GM18519 (cell line): ENCODE results near the gene PRAMEF11.
"Not testable (repeated sequence)": the region's sequence is repeated elsewhere in the genome, so short reads cannot be mapped to it uniquely, and the experiment has no call there.

Experiments used
- ATAC-seq: cut with Tn5 transposase; IDR thresholded peaks from one replicate; pipeline ENCODE4 v1.9.1; 2021; ENCODE audit warnings: mild to moderate bottlenecking, moderate library complexity; ENCODE audit not compliant: unreplicated experiment, low FRiP score

The PRAMEF11 gene

DNA sequence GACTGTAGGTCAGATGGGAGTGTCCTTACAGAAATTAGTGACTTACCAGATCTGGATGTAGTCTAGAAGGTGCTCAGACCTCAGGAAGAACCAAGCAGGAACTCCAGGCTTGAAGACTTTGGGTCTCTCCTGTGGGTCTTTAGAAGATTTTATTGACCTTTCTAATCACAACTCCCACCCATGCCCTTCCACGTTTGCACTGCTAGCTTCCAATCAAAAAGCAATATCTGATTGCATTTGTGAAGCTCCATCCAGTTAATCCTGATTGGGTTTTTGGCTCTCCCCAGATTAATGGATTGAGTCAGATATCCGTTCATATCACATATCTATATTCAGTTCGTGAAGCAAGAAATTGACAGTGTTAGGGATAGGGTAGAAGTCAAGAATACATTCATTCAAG lies at the start of gene PRAMEF11:
Gene PRAMEF11, minus strand, starts transcription at position 101 of the 400 bp plus-strand sequence. CDS start 2,621 bp downstream, outside the sequence.
- not testable (repeated sequence) for ATAC-seq

DNA sequence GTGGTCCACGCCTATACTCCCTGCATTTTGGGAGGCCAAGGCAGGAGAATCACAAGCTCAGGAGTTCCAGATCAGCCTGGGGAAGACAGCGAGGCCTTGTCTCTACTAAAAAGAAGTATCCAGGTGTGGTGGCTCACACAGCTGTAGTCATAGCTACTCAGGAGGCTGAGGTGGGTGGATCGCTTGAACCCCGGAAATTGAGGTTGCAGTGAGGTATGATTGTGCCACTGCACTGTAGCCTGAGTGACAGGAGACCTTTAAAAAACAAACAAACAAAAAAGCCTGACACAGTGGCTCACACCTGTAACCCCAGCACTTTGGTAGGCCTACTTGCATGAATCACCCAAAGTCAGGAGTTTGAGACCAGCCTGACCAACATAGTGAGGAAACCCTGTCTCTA lies 47.2 kb upstream of the PRAMEF11 start:
- ATAC-seq: not testable (repeated sequence)

- not testable (repeated sequence) for ATAC-seq
Observed at GRCh38 chr1:12863131-12863880, 32.1 kb upstream of the PRAMEF11 start.

- not testable (repeated sequence) for ATAC-seq
Observed at GRCh38 chr1:12856786-12857185, 25.6 kb upstream of the PRAMEF11 start, which contains the start of gene PRAMEF2. Gene PRAMEF2, plus strand, starts transcription at chr1:12857086. Its CDS starts 1,924 bp downstream, at chr1:12859010.

DNA sequence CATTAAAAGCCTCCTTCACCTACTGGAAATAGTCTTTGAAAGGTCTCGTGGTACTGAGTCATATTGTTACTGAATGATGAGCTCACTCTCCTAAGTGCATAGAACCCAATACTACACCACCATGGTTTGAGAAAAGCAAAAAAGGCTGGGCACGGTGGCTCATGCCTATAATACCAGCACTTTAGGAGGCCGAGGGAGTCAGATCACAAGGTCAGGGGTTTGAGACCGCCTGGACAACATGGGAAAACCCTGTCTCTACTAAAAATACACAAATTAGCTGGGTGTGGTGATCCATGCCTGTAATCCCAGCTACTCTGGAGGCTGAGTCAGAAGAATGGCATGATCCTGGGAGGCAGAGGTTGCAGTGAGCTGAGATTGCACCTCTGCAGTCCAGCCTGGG lies 20.6 kb upstream of the PRAMEF11 start:
- no peak for ATAC-seq

- ATAC-seq: not testable (repeated sequence)
Observed at GRCh38 chr1:12848620-12849019, 17.4 kb upstream of the PRAMEF11 start, which contains the start of gene HNRNPCL1. Gene HNRNPCL1, minus strand, starts transcription at chr1:12848720. Its CDS starts 431 bp downstream, at chr1:12848289.

GRCh38 chr1:12833251-12833650 lies 2.0 kb upstream of the PRAMEF11 start:
- not testable (repeated sequence) for ATAC-seq

DNA sequence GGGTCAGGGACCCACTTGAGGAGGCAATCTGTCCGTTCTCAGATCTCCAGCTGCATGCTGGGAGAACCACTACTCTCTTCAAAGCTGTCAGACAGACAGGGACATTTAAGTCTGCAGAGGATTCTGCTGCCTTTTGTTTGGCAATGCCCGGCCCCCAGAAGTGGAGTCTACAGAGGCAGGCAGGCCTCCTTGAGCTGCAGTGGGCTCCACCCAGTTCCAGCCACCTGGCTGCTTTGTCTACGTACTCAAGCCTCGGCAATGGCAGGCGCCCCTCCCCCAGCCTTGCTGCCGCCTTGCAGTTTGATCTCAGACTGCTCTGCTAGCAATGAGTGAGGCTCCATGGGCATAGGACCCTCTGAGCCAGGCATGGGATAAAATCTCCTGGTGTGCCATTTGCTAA lies 12.1 kb downstream of the PRAMEF11 start:
- ATAC-seq: not testable (repeated sequence)

DNA sequence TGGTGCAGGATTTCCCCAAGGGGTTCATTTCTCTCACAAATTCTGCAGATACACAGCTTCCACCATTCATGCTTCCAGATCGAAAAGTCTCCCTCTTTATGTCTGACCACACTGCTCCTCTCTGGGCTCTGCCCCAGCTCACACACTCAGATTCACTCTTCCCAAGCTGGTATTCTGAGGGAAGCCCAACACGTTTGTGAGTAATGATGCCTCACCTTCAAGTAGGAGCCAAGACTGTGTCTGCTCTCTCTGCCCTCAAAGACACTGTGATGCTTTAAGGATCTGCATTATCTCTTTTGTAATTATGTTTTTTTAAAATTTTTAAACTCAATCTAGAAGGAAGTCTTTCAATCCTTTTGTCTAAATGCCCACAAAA lies 19.8 kb downstream of the PRAMEF11 start:
- ATAC-seq: no peak

- no peak for ATAC-seq
Observed at GRCh38 chr1:12810691-12811408, 20.4 kb downstream of the PRAMEF11 start.

DNA sequence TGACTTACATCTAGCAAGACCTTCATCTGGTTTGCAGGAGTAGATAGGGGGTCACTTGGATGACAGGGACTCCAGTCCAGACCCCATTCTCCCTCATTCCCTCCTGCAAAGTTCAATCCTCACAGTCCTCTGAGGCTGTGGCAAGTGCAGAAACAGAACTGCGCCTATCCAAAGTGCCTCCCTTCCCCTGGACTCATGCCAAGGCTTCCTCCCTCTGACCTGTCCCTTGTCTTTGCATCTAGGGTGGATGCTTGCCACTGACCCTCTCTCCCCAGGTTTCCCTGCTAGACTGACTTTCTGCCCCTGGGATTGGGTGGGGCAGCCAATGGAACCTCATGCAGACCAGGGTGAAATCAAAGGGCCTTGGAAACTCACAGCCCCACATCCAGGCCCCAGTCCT lies 21.3 kb downstream of the PRAMEF11 start:
- no peak for ATAC-seq

- ATAC-seq: no peak
Observed at GRCh38 chr1:12799730-12800129, 31.5 kb downstream of the PRAMEF11 start.

DNA sequence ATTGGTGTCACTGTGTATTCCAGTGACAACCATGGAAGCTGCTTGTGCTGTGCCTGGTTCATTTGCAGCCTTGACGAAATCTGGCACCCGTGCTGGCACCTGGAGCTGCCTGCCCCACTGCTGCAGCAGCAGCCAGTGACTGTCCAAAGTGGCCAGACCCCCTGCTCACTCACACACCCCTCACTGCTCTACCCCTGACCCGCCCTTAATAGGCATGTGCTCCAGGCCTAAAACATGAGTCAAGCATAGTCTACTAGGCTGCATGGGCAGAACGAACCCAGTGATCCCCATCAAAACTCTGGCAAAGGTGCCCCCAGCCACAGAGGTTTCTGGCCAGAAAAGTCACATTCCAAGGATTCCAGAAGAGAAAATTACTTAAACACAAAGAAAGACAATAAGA lies 32.3 kb downstream of the PRAMEF11 start:
- no peak for ATAC-seq

GRCh38 chr1:12791097-12791496 lies 40.1 kb downstream of the PRAMEF11 start, which contains the start of gene PRAMEF1:
Gene PRAMEF1, plus strand, starts transcription at chr1:12791397. Its CDS starts 1,831 bp downstream, at chr1:12793228.
- not testable (repeated sequence) for ATAC-seq

DNA sequence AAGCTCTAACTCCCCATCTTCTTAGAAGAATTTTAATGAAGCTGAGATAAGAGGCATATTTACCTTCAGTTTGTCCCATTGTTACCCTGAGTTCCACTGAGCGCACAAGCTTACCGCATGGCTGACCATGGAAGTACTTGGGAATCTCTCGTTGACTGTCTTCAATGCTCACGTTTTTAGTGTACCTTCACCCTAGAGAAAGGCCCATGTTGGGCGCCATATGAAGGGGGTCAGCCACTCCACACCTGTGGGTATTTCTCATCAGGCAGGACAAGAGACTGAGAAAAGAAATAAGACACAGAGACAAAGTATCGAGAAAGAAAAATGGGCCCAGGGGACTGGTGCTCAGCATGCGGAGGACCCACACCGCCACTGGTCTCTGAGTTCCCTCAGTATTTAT lies 46.5 kb downstream of the PRAMEF11 start:
- ATAC-seq: not testable (repeated sequence)

DNA sequence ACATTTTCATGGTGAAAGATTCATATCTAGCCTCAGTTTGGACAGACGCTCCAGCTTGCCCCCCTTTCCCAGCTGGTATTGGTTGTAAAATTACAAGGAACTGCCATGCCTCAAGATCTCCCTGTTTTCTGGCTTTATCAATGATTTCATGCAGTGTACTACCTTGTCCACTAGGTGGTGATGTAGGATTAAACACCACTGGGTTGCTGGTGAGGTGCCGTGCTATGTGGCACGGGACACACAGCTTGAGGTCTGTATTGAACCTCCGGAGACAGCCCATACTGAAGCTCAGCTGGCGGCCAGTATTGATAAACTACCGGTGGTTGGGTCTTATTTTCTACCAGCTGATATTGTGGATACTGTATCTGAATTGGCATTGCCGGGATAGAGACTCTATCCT lies 47.4 kb downstream of the PRAMEF11 start:
- not testable (repeated sequence) for ATAC-seq

DNA sequence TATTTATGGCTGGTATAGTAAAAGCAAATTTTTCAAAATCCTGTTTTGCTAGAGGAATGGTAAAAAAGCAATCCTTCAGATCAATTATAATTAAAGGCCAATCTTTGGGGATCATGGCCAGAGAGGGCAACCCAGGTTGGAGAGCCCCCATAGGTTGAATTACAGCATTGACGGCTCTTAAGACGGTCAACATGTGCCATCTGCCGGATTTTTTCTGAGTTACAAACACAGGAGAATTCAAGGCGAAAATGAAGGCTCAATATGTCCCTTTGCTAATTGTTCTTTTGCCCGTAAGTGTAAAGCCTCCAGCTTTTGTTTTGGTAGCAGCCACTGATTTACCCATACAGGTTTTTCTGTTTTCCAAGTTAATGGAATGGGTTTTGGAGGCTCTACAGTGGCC lies 49.7 kb downstream of the PRAMEF11 start:
- not testable (repeated sequence) for ATAC-seq

DNA sequence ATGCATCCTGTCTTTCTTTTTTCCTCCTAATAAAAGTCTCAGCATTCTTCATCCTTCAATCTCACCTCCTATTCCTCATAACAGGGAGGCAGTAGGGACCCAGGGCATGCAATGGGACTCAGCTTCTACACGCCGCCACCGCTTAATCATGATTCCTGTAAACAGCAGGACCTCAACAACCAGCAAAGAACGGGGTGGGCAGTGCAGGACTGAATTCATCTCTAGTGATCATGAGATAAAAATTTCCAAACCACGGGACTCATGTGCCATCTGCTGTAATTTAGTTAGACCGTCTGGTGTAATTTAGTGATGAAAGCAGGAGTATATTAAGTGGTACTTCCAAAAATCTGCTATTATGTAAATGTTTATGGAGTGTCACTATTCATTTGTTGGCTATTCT lies 52.3 kb downstream of the PRAMEF11 start:
- no peak for ATAC-seq

DNA sequence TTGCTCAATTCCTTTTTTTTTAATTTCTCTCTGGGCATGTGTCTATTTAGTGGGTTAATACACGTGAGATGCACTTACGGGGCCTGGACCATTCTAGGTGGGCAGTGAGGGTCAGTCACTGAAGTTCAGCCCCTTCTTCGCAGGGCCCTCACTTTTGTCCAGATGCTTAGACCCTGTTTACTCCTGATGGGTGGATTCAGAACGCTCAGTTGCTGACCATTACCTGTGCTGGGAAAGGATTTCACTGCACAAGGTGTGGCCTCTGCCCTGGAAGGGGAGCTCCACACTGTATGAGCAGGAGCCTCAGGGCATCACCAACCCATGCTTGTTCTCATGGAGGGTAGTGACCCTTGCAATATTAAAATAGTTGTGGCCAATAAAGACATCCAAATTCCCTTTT lies 53.1 kb downstream of the PRAMEF11 start:
- ATAC-seq: no peak

- no peak for ATAC-seq
Observed at GRCh38 chr1:12776801-12777557, 54.2 kb downstream of the PRAMEF11 start.

DNA sequence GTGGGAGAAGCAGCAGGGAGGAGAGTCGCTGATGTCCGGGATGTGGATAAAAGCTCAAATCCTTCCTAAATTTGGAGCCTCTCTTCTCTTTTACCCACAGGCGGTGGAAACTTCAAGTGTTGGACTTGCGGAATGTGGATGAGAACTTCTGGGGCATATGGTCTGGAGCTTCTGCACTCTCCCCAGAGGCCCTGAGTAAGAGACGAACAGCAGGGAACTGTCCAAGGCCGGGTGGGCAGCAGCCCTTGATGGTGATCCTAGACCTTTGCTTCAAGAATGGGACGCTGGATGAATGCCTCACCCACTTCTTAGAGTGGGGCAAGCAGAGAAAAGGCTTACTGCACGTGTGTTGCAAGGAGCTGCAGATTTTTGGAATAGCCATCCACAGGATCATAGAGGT lies 55.8 kb downstream of the PRAMEF11 start:
- ATAC-seq: no peak
